ENCODE measurements around the gene FZD2. TPM values are rescaled to one million over a fixed set of nuclear protein-coding genes. Genes with fewer than 3 reads are reported as not detected.
A peak's percentile ranks its signal among the peaks of the same experiment; 100 is the strongest.

The FZD2 gene
- total and polyA plus RNA-seq, 4 donors, result 0.37 to 0.61 (median 0.42) TPM; not detected in 1

DNA sequence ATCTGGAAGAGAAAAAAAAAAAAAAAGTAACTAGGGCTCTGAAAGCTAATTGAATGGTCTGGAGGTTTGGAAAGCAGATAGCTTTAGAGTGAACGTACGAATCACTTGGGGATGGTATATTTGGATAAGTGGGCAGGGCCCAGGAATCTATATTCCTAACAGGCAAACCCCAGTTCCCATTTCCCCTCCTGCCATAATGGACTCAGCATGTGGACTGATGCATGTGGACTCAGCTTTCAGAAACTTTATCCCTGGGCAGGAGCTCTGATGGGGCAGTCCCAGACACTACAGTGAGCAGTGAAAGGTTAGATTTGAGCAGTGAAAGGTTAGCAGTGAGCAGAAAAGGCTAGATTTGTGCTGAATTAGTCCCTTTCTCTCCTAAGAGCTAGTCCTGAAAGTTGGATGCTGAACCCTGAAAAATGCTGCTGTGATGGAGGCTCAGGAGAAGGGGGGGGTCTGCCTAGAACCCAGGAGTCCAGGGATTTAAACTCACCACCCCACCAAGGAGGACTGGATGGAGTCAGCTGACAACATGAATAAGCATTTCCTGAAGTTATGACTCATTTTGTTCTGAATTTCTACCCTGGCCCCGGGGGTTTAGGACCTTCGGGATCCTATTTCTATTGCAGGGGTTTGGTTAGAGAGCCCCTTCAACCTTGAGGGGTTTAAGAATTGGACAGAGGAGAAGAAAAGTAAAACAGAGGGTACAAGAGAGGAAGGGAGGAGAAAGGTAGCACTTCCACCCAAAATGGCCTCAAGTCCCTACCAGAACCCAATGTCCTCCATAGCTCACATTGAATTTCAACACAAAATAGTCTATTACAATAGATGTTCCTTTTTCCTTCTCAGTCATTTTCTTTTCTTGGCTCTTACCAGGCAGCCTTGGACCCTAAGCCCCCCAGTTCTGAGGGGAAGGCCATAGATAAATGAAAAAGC lies 10.3 kb upstream of the FZD2 start (continued):
- TF ChIP-seq, protein P1, sequence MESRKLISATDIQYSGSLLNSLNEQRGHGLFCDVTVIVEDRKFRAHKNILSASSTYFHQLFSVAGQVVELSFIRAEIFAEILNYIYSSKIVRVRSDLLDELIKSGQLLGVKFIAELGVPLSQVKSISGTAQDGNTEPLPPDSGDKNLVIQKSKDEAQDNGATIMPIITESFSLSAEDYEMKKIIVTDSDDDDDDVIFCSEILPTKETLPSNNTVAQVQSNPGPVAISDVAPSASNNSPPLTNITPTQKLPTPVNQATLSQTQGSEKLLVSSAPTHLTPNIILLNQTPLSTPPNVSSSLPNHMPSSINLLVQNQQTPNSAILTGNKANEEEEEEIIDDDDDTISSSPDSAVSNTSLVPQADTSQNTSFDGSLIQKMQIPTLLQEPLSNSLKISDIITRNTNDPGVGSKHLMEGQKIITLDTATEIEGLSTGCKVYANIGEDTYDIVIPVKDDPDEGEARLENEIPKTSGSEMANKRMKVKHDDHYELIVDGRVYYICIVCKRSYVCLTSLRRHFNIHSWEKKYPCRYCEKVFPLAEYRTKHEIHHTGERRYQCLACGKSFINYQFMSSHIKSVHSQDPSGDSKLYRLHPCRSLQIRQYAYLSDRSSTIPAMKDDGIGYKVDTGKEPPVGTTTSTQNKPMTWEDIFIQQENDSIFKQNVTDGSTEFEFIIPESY (IDR thresholded peaks at IDR 0.05), result no peak
- TF ChIP-seq HNF4A (conservative IDR thresholded peaks at IDR 0.05) (no peak), HNF4G (IDR thresholded peaks at IDR 0.05) (no peak), SP1 (IDR thresholded peaks at IDR 0.05) (no peak), RAD21 (IDR thresholded peaks at IDR 0.05) (no peak), JUND (IDR thresholded peaks at IDR 0.05) (no peak), FOXA1 (IDR thresholded peaks at IDR 0.05) (no peak), NR2F2 (IDR thresholded peaks at IDR 0.05) (no peak)
- TF ChIP-seq, protein P2, sequence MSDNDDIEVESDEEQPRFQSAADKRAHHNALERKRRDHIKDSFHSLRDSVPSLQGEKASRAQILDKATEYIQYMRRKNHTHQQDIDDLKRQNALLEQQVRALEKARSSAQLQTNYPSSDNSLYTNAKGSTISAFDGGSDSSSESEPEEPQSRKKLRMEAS (IDR thresholded peaks at IDR 0.05), result no peak
- TF ChIP-seq, protein P3, sequence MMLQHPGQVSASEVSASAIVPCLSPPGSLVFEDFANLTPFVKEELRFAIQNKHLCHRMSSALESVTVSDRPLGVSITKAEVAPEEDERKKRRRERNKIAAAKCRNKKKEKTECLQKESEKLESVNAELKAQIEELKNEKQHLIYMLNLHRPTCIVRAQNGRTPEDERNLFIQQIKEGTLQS (IDR thresholded peaks at IDR 0.05), result no peak

DNA sequence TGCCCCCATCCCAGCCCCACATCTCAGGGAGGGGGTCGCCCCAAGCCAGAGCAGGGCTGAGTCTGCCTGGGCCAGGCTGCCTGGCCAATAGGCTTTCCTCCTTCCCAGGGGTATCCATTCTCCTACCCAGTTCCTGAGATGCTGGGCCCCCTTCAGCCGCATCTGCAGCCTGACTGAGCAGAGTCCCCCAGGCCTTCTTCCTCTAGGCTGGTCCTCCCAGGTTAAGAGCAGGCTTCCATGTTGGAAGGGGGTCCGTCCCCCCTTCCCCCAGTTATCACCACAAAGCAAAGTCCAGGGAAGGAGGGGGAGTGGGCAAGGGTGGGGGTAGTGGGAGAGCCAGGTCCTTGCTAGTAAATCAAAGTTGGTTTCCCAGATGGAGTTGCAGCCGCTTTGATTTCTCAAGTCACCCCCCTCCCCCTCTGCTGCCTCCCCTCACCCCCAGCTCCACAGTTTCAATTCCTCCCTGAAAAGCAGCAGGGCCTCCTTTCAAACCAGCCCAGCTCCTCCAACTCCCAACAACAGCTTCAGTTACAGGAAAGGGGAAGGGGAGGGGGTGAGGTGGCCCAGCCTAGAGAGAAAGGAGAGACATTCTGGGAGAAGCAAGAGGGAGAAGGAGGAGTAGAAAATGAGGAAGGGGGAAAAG lies 9.5 kb upstream of the FZD2 start:
- H3K9ac ChIP-seq (ENCODE audit: low read depth in 1 of 2, low read length in 2 of 2), result no peak overlapping the region
- TF ChIP-seq HNF4G (IDR thresholded peaks at IDR 0.05) (no peak), SP1 (IDR thresholded peaks at IDR 0.05) (no peak), GABPA (IDR thresholded peaks at IDR 0.05 in 1 of 2, conservative IDR thresholded peaks at IDR 0.05 in 1 of 2) (no peak), RXRA (IDR thresholded peaks at IDR 0.05) (no peak), JUND (IDR thresholded peaks at IDR 0.05) (no peak), TAF1 (conservative IDR thresholded peaks at IDR 0.05) (no peak), FOXA1 (IDR thresholded peaks at IDR 0.05) (no peak), YY1 (IDR thresholded peaks at IDR 0.05) (no peak), NR2F2 (IDR thresholded peaks at IDR 0.05) (no peak), HNF4A (conservative IDR thresholded peaks at IDR 0.05) (no peak), EGR1 (IDR thresholded peaks at IDR 0.05; ENCODE audit: low read depth in 2 of 2) (no peak), RAD21 (IDR thresholded peaks at IDR 0.05) (no peak), FOXA2 (IDR thresholded peaks at IDR 0.05) (no peak)
- TF ChIP-seq, protein P4, sequence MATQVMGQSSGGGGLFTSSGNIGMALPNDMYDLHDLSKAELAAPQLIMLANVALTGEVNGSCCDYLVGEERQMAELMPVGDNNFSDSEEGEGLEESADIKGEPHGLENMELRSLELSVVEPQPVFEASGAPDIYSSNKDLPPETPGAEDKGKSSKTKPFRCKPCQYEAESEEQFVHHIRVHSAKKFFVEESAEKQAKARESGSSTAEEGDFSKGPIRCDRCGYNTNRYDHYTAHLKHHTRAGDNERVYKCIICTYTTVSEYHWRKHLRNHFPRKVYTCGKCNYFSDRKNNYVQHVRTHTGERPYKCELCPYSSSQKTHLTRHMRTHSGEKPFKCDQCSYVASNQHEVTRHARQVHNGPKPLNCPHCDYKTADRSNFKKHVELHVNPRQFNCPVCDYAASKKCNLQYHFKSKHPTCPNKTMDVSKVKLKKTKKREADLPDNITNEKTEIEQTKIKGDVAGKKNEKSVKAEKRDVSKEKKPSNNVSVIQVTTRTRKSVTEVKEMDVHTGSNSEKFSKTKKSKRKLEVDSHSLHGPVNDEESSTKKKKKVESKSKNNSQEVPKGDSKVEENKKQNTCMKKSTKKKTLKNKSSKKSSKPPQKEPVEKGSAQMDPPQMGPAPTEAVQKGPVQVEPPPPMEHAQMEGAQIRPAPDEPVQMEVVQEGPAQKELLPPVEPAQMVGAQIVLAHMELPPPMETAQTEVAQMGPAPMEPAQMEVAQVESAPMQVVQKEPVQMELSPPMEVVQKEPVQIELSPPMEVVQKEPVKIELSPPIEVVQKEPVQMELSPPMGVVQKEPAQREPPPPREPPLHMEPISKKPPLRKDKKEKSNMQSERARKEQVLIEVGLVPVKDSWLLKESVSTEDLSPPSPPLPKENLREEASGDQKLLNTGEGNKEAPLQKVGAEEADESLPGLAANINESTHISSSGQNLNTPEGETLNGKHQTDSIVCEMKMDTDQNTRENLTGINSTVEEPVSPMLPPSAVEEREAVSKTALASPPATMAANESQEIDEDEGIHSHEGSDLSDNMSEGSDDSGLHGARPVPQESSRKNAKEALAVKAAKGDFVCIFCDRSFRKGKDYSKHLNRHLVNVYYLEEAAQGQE (IDR thresholded peaks at IDR 0.05), result no peak
- TF ChIP-seq, protein P3 (IDR thresholded peaks at IDR 0.05), result no peak
- TF ChIP-seq, protein P2 (IDR thresholded peaks at IDR 0.05), result no peak
- TF ChIP-seq, protein P5, sequence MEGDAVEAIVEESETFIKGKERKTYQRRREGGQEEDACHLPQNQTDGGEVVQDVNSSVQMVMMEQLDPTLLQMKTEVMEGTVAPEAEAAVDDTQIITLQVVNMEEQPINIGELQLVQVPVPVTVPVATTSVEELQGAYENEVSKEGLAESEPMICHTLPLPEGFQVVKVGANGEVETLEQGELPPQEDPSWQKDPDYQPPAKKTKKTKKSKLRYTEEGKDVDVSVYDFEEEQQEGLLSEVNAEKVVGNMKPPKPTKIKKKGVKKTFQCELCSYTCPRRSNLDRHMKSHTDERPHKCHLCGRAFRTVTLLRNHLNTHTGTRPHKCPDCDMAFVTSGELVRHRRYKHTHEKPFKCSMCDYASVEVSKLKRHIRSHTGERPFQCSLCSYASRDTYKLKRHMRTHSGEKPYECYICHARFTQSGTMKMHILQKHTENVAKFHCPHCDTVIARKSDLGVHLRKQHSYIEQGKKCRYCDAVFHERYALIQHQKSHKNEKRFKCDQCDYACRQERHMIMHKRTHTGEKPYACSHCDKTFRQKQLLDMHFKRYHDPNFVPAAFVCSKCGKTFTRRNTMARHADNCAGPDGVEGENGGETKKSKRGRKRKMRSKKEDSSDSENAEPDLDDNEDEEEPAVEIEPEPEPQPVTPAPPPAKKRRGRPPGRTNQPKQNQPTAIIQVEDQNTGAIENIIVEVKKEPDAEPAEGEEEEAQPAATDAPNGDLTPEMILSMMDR (IDR thresholded peaks at IDR 0.05; ENCODE audit: low read depth, low read length, missing input control), result no peak
- TF ChIP-seq, protein P1 (IDR thresholded peaks at IDR 0.05), result no peak
- no peaks in the 10 kb centered on the region for H3K36me3 ChIP-seq (ENCODE audit: control insufficient read depth in 4 of 4, insufficient read depth in 3 of 4, low read depth in 1 of 4, low read length in 3 of 4)
- H3K4me3 ChIP-seq (ENCODE audit: low read depth in 1 of 3, low read length in 3 of 3), result no peak overlapping the region
- DNase-seq (ENCODE audit: low spot score), result no peak
- no peaks in the 10 kb centered on the region for H3K4me1 ChIP-seq (ENCODE audit: control insufficient read depth in 4 of 4, insufficient read depth in 4 of 4, low read length in 3 of 4)
- peaks cover 0 to 9% (median under 1%) of the 10 kb centered on the region in 4 donors for H3K27me3 ChIP-seq (ENCODE audit: control insufficient read depth in 4 of 4, insufficient read depth in 4 of 4, low read length in 3 of 4)
- WGBS, result 60% methylated on average over 4 of the region's 4 CpGs
- peaks cover 0 to 3% (median under 1%) of the 10 kb centered on the region in 4 donors for H3K9me3 ChIP-seq (ENCODE audit: control insufficient read depth in 4 of 4, low read length in 3 of 4)
- peak overlapping the region in 1 of 2 donors; percentile 18 for H3K27ac ChIP-seq (ENCODE audit: low read depth in 1 of 2, low read length in 2 of 2)
